HepG2 (cell line): ENCODE results near the gene MX2. TPM values are rescaled to one million over a fixed set of nuclear protein-coding genes. Genes with fewer than 3 reads are reported as not detected.
A peak's percentile ranks its signal among the peaks of the same experiment; 100 is the strongest.

ENCODE experiments used
- AGO2 ChIP-seq: fragments of 200-400 bp; formaldehyde crosslinking; optimal IDR thresholded peaks from 2 replicates; pipeline ENCODE3; 2017; ENCODE audit warnings: mild to moderate bottlenecking, low read depth, low read length, moderate library complexity
- BCL6 ChIP-seq: IDR thresholded peaks from 2 replicates; pipeline ENCODE4 v1.6.1; 2016; ENCODE audit warnings: missing genetic modification reagents, missing compliant biosample characterization
- BRCA1 ChIP-seq: sonication (generic); formaldehyde crosslinking; IDR thresholded peaks from 2 replicates; pipeline ENCODE4 v1.4.0; 2020; ENCODE audit warnings: missing genetic modification reagents
- CCAR2 ChIP-seq: fragments of 200-400 bp; formaldehyde crosslinking; optimal IDR thresholded peaks from 2 replicates; pipeline ENCODE3; 2018; ENCODE audit warnings: low read depth, mild to moderate bottlenecking, low read length, moderate library complexity
- ELF4 ChIP-seq: sonication (generic); formaldehyde crosslinking; IDR thresholded peaks from 2 replicates; pipeline ENCODE4 v1.5.0; 2020; ENCODE audit warnings: missing genetic modification reagents, mild to moderate bottlenecking, moderate library complexity, borderline replicate concordance
- GTF3A ChIP-seq: sonication (generic); formaldehyde crosslinking; conservative IDR thresholded peaks from 2 replicates; pipeline ENCODE4 v1.4.0; 2020; ENCODE audit warnings: mild to moderate bottlenecking, missing genetic modification reagents
- JARID2 ChIP-seq: sonication (generic); formaldehyde crosslinking; IDR thresholded peaks from 2 replicates; pipeline ENCODE4 v1.8.1; 2023; ENCODE audit warnings: missing genetic modification reagents, inconsistent platforms; ENCODE audit not compliant: insufficient replicate concordance
- KMT2A ChIP-seq: sonication (generic); formaldehyde crosslinking; IDR thresholded peaks from 2 replicates; pipeline ENCODE4 v1.4.0; 2020; ENCODE audit warnings: missing genetic modification reagents
- MEIS2 ChIP-seq: sonication (generic); formaldehyde crosslinking; IDR thresholded peaks from 2 replicates; pipeline ENCODE4 v1.9.0; 2021; ENCODE audit warnings: mild to moderate bottlenecking, missing genetic modification reagents
- NCOA5 ChIP-seq: sonication (generic); formaldehyde crosslinking; IDR thresholded peaks from 2 replicates; pipeline ENCODE4 v1.4.0; 2020; ENCODE audit warnings: missing genetic modification reagents
- NFE2L2 ChIP-seq: fragments of 150-350 bp; IDR thresholded peaks from 2 replicates; pipeline ENCODE4 v1.6.1; 2014; ENCODE audit warnings: low read length
- ONECUT2 ChIP-seq: sonication (generic); formaldehyde crosslinking; IDR thresholded peaks from 2 replicates; pipeline ENCODE4 v1.4.0; 2020; ENCODE audit warnings: missing genetic modification reagents
- PHB2 ChIP-seq: fragments of 450-650 bp; IDR thresholded peaks from 2 replicates; pipeline ENCODE4 v1.6.1; 2018; ENCODE audit not compliant: partially characterized antibody
- PHF5A ChIP-seq: IDR thresholded peaks from one replicate; pipeline ENCODE4 v1.6.1; 2018; ENCODE audit warnings: low read depth, missing genetic modification reagents; ENCODE audit not compliant: unreplicated experiment
- TGIF2 ChIP-seq: IDR thresholded peaks from 2 replicates; pipeline ENCODE4 v1.6.1; 2016; ENCODE audit warnings: control low read depth, missing compliant biosample characterization
- ZFY ChIP-seq: sonication (generic); formaldehyde crosslinking; IDR thresholded peaks from 2 replicates; pipeline ENCODE4 v1.4.0; 2020; ENCODE audit warnings: missing genetic modification reagents
- ZNF225 ChIP-seq: sonication (generic); formaldehyde crosslinking; IDR thresholded peaks from 2 replicates; pipeline ENCODE4 v1.4.0; 2020; ENCODE audit warnings: mild to moderate bottlenecking, missing genetic modification reagents
- ZNF292 ChIP-seq: sonication (generic); formaldehyde crosslinking; IDR thresholded peaks from 2 replicates; pipeline ENCODE4 v1.8.1; 2022; ENCODE audit warnings: mild to moderate bottlenecking, low read depth, missing genetic modification reagents, borderline replicate concordance
- ZNF496 ChIP-seq: sonication (generic); formaldehyde crosslinking; IDR thresholded peaks from 2 replicates; pipeline ENCODE4 v1.8.1; 2023; ENCODE audit warnings: mild to moderate bottlenecking, moderate library complexity, missing genetic modification reagents; ENCODE audit not compliant: insufficient replicate concordance
- ZNF530 ChIP-seq: sonication (generic); formaldehyde crosslinking; IDR thresholded peaks from 2 replicates; pipeline ENCODE4 v1.5.0; 2020; ENCODE audit warnings: low read depth, mild to moderate bottlenecking, missing genetic modification reagents
- ZNF550 ChIP-seq: sonication (generic); formaldehyde crosslinking; IDR thresholded peaks from 2 replicates; pipeline ENCODE4 v1.4.0; 2020; ENCODE audit warnings: mild to moderate bottlenecking, missing genetic modification reagents, borderline replicate concordance
- ZNF75D ChIP-seq: sonication (generic); formaldehyde crosslinking; IDR thresholded peaks from 2 replicates; pipeline ENCODE4 v1.8.1; 2023; ENCODE audit warnings: missing genetic modification reagents, mild to moderate bottlenecking, borderline replicate concordance
- polyA plus RNA-seq, 8 experiments: library from polyadenylated mRNA; depleted of rRNA in 3 of 8; stranded (reverse) in 7 of 8; unstranded in 1 of 8; fragments of >200 nt; fragmentation: Illumina TruSeq in 4 of 8; extraction: Trizol in 4 of 8; gene quantifications; 2 replicates each; pipeline versions ENCODE4 v1.2.1 to v1.2.3, GENCODE V29; 2011 to 2016; ENCODE audit warnings: low read depth in 4 of 8, missing spikeins in 1 of 8, mixed read lengths in 1 of 8; ENCODE audit not compliant: insufficient read depth in 1 of 8
- total RNA-seq, 5 experiments: library from RNA; depleted of rRNA; stranded (reverse); fragments of >200 nt; fragmentation: Illumina TruSeq; extraction: Trizol; gene quantifications; 2 replicates each; pipeline ENCODE4 v1.2.3, GENCODE V29; 2016; ENCODE audit warnings: low read depth in 1 of 5
- TF ChIP-seq, protein P1 (sequence below): sonication (generic); formaldehyde crosslinking; IDR thresholded peaks from 2 replicates; pipeline ENCODE4 v1.4.0; 2020; ENCODE audit warnings: missing genetic modification reagents, low read depth, mild to moderate bottlenecking, borderline replicate concordance
- TF ChIP-seq, protein P2 (sequence below): sonication (generic); formaldehyde crosslinking; IDR thresholded peaks from 2 replicates; pipeline ENCODE4 v1.4.0; 2020; ENCODE audit warnings: missing genetic modification reagents
- TF ChIP-seq, protein P3 (sequence below): IDR thresholded peaks from 2 replicates; pipeline ENCODE4 v1.6.1; 2016
- TF ChIP-seq, protein P4 (sequence below): sonication (generic); formaldehyde crosslinking; IDR thresholded peaks from 2 replicates; pipeline ENCODE4 v1.4.0; 2020; ENCODE audit warnings: mild to moderate bottlenecking, missing genetic modification reagents

MX2 gene
- total and polyA plus RNA-seq, 2 of the 13 experiments (the other 11 are each of a cell fraction or from before 2014, with no cell fraction given), result 24.0 to 35.7 TPM

DNA sequence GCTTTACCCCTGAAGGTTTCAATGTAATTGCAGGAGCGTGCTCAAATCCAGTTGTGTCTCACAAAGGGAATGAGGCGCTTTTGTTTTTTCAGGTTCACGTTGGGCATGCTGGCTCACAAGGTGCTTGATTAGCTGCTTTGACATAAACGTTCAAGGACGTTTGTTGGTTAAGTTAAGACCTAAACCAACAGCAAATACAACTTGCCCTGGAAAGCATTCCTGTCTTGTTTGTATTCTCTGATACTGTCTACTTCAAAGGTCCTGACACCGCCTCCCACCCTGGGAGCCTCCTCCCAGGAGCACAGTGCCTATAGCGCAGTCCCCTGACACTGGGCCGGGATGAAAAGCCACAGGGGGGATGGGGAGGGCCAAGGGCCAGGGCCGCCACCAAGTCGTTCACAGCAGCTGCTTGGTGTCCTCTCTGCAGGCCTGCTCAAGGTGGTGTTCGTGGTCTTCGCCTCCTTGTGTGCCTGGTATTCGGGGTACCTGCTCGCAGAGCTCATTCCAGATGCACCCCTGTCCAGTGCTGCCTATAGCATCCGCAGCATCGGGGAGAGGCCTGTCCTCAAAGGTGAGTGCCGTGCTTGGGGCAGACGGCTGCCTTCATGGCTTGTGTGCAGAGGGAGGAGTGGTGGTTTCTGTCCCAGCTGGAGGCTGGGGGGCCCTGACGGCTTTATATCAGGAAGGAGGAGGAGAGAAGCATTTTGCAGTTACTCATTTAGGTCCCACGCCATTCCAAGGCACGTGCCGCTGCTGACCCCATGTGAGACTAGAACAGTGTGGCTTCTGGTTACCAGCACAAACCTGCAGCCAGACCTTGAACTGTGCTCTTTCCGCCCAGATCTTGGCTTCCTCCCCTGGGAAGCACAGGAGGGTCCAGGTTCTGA, 39.1 kb upstream of the MX2 start (continued):
- no peak for TF ChIP-seq ELF4 (CRISPR knock-in tag)
- TF ChIP-seq ZNF75D (CRISPR knock-in tag), result no peak
- TF ChIP-seq ZNF550, result peak; percentile 86; the same call in 1 of the 2 replicates
- TF ChIP-seq, protein P1, sequence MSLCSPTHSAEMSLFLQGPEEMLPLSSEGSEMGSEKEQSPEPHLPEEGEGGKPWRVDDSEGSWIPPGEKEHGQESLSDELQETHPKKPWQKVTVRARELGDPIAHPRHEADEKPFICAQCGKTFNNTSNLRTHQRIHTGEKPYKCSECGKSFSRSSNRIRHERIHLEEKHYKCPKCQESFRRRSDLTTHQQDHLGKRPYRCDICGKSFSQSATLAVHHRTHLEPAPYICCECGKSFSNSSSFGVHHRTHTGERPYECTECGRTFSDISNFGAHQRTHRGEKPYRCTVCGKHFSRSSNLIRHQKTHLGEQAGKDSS (CRISPR knock-in tag), result no peak
- TF ChIP-seq GTF3A (CRISPR knock-in tag), result no peak
- peak; percentile 75 for TF ChIP-seq KMT2A (CRISPR knock-in tag)
- no peak for TF ChIP-seq PHB2
- TF ChIP-seq, protein P2, sequence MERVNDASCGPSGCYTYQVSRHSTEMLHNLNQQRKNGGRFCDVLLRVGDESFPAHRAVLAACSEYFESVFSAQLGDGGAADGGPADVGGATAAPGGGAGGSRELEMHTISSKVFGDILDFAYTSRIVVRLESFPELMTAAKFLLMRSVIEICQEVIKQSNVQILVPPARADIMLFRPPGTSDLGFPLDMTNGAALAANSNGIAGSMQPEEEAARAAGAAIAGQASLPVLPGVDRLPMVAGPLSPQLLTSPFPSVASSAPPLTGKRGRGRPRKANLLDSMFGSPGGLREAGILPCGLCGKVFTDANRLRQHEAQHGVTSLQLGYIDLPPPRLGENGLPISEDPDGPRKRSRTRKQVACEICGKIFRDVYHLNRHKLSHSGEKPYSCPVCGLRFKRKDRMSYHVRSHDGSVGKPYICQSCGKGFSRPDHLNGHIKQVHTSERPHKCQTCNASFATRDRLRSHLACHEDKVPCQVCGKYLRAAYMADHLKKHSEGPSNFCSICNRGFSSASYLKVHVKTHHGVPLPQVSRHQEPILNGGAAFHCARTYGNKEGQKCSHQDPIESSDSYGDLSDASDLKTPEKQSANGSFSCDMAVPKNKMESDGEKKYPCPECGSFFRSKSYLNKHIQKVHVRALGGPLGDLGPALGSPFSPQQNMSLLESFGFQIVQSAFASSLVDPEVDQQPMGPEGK, result peak; percentile 86
- no peak for TF ChIP-seq JARID2 (CRISPR knock-in tag)
- TF ChIP-seq, protein P3, sequence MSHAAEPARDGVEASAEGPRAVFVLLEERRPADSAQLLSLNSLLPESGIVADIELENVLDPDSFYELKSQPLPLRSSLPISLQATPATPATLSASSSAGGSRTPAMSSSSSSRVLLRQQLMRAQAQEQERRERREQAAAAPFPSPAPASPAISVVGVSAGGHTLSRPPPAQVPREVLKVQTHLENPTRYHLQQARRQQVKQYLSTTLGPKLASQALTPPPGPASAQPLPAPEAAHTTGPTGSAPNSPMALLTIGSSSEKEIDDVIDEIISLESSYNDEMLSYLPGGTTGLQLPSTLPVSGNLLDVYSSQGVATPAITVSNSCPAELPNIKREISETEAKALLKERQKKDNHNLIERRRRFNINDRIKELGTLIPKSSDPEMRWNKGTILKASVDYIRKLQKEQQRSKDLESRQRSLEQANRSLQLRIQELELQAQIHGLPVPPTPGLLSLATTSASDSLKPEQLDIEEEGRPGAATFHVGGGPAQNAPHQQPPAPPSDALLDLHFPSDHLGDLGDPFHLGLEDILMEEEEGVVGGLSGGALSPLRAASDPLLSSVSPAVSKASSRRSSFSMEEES (CRISPR knock-in tag), result 0 out of 2 replicates have a peak, but pooled peaks have one; percentile 78
- TF ChIP-seq MEIS2 (CRISPR knock-in tag), result peak; percentile 85; the same call in 1 of the 2 replicates
- peak; percentile 92 for TF ChIP-seq BCL6 (CRISPR knock-in tag)
- no peak for TF ChIP-seq NFE2L2
- TF ChIP-seq BRCA1, result no peak
- no peak for TF ChIP-seq NCOA5 (CRISPR knock-in tag)
- no peak for TF ChIP-seq PHF5A
- TF ChIP-seq AGO2, result peak; percentile 64
- peak; percentile 90 for TF ChIP-seq ZNF225 (CRISPR knock-in tag)
- no peak for TF ChIP-seq CCAR2
- TF ChIP-seq ZNF496, result no peak
- TF ChIP-seq ZNF292 (CRISPR knock-in tag), result peak; percentile 91
- no peak for TF ChIP-seq ZNF530 (CRISPR knock-in tag)
- TF ChIP-seq TGIF2 (CRISPR knock-in tag), result peak; percentile 89; the same call in 1 of the 2 replicates
- no peak; the same call in 1 of the 2 replicates for TF ChIP-seq ONECUT2 (CRISPR knock-in tag)
- TF ChIP-seq ZFY (CRISPR knock-in tag), result peak; percentile 76; the same call in 1 of the 2 replicates
- TF ChIP-seq, protein P4, sequence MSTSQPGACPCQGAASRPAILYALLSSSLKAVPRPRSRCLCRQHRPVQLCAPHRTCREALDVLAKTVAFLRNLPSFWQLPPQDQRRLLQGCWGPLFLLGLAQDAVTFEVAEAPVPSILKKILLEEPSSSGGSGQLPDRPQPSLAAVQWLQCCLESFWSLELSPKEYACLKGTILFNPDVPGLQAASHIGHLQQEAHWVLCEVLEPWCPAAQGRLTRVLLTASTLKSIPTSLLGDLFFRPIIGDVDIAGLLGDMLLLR (CRISPR knock-in tag), result peak; percentile 7; the same call in 1 of the 2 replicates
